GM08714 (cell line): Measurements from ENCODE around the gene ACOT8.
"Not testable (repeated sequence)": the region's sequence is repeated elsewhere in the genome, so short reads cannot be mapped to it uniquely, and the experiment has no call there.

Experiments
- H3K4me3 ChIP-seq: fragments of 200-500 bp; sonication (Bioruptor generic); 2 replicates; pipeline ENCODE4 v1.5.1; 2014; ENCODE audit warnings: mild to moderate bottlenecking, low read length, inconsistent platforms
- ZNF274 ChIP-seq: IDR thresholded peaks from 2 replicates; pipeline ENCODE4 v1.6.1; 2012; ENCODE audit warnings: mild to moderate bottlenecking, low read depth, low read length

Gene ACOT8

GRCh38 chr20:45857114-45857881, at the start of gene ACOT8, which contains the start of gene ZSWIM3:
ACOT8 (minus strand) TSS chr20:45857392; CDS start chr20:45857315, 77 bp downstream.
ZSWIM3 (plus strand) TSS chr20:45857614; CDS start chr20:45857826, 212 bp downstream.
- peak within 1 kb of the TSS; percentile 83 for H3K4me3 ChIP-seq
- no peak for TF ChIP-seq ZNF274

GRCh38 chr20:45905505-45906079, 48.4 kb upstream of the ACOT8 start:
- no peak overlapping the region for H3K4me3 ChIP-seq
- no peak for TF ChIP-seq ZNF274

- H3K4me3 ChIP-seq, result no peak overlapping the region
- TF ChIP-seq ZNF274, result no peak
Observed at GRCh38 chr20:45904583-45905504, 47.7 kb upstream of the ACOT8 start.

- H3K4me3 ChIP-seq, result no peak overlapping the region
- no peak for TF ChIP-seq ZNF274
Observed at GRCh38 chr20:45902199-45902701, 45.1 kb upstream of the ACOT8 start.

- H3K4me3 ChIP-seq, result not testable (repeated sequence)
Observed at GRCh38 chr20:45901332-45901731, 44.1 kb upstream of the ACOT8 start.

GRCh38 chr20:45899046-45899835, 42.0 kb upstream of the ACOT8 start:
- no peak for TF ChIP-seq ZNF274

GRCh38 chr20:45898285-45898684, 41.1 kb upstream of the ACOT8 start:
- no peak for TF ChIP-seq ZNF274
- H3K4me3 ChIP-seq, result no peak overlapping the region

More at GRCh38 chr20:45899046-45899835, 42.0 kb upstream of the ACOT8 start:
- H3K4me3 ChIP-seq, result no peak overlapping the region

- no peak for TF ChIP-seq ZNF274
- no peak overlapping the region for H3K4me3 ChIP-seq
Observed at GRCh38 chr20:45897692-45898091, 40.5 kb upstream of the ACOT8 start.

- no peak for TF ChIP-seq ZNF274
- no peak overlapping the region for H3K4me3 ChIP-seq
Observed at GRCh38 chr20:45897289-45897688, 40.1 kb upstream of the ACOT8 start.

- no peak overlapping the region for H3K4me3 ChIP-seq
- TF ChIP-seq ZNF274, result no peak
Observed at GRCh38 chr20:45896641-45897161, 39.5 kb upstream of the ACOT8 start.

GRCh38 chr20:45894797-45895196, 37.6 kb upstream of the ACOT8 start:
- H3K4me3 ChIP-seq, result no peak overlapping the region
- TF ChIP-seq ZNF274, result no peak

GRCh38 chr20:45893831-45894230, 36.6 kb upstream of the ACOT8 start:
- no peak overlapping the region for H3K4me3 ChIP-seq
- TF ChIP-seq ZNF274, result no peak

- no peak for TF ChIP-seq ZNF274
Observed at GRCh38 chr20:45892828-45893500, 35.8 kb upstream of the ACOT8 start.

More at GRCh38 chr20:45892828-45893500, 35.8 kb upstream of the ACOT8 start:
- no peak overlapping the region for H3K4me3 ChIP-seq
